ENCODE results near the gene FAF2. TPM values are rescaled to one million over a fixed set of nuclear protein-coding genes. Genes with fewer than 3 reads are reported as not detected.
"Not testable (repeated sequence)": the region's sequence is repeated elsewhere in the genome, so short reads cannot be mapped to it uniquely, and the experiment has no call there.

Gene FAF2
- total RNA-seq, 4 donors from 2014 or later, result 12.3 to 47.8 (median 32.5) TPM

DNA sequence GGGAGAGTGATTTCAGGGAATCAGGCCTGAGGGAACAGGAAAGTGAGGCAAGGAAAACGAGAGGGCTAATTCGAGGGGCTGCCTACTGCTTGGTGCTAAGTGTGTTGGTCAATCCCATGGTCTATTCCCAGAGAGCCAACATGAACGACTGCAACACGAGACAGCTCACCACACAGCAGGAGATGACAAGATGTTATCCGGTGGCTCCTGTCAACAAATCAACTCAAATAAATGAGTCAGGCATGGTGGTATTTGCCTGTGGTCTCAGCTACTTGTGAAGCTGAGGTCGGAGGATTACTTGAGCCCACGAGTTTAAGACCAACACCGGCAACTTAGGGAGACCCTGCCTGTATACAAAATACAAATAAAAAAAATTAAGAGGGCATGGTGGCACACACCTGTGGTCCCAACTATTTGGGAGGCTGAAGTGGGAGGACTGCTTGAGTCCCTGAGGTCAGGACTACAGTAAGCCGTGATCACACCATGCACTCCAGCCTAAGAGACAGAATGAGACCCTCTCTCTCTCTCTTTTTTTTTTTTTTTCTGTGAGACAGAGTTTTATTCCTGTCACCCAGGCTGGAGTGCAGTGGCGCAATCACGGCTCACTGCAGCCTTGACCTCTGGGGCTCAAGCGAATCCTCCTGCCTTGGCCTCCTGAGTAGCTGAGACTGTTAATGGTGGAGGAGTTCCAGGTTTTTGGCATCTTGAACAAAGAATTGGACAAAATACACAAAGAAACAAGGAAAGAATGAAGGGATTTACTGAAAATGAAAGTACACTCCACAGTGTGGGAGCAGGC lies 9.0 kb upstream of the FAF2 start:
- TF ChIP-seq, protein P1, sequence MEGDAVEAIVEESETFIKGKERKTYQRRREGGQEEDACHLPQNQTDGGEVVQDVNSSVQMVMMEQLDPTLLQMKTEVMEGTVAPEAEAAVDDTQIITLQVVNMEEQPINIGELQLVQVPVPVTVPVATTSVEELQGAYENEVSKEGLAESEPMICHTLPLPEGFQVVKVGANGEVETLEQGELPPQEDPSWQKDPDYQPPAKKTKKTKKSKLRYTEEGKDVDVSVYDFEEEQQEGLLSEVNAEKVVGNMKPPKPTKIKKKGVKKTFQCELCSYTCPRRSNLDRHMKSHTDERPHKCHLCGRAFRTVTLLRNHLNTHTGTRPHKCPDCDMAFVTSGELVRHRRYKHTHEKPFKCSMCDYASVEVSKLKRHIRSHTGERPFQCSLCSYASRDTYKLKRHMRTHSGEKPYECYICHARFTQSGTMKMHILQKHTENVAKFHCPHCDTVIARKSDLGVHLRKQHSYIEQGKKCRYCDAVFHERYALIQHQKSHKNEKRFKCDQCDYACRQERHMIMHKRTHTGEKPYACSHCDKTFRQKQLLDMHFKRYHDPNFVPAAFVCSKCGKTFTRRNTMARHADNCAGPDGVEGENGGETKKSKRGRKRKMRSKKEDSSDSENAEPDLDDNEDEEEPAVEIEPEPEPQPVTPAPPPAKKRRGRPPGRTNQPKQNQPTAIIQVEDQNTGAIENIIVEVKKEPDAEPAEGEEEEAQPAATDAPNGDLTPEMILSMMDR (IDR thresholded peaks at IDR 0.05), result no peak
- no peak for TF ChIP-seq POLR2A (IDR thresholded peaks at IDR 0.05)
- no peaks in the 10 kb centered on the region for H3K9me3 ChIP-seq
- intact Hi-C loops (cut with DNase I; ENCODE audit: low total_unique reads), result no loop called here
- no peak for DNase-seq
- H3K4me3 ChIP-seq, result no peak overlapping the region
- H3K4me1 ChIP-seq, result no peaks in the 10 kb centered on the region
- H3K27me3 ChIP-seq, result no peaks in the 10 kb centered on the region
- no peaks in the 10 kb centered on the region for H3K36me3 ChIP-seq
- no peak overlapping the region for H3K27ac ChIP-seq

DNA sequence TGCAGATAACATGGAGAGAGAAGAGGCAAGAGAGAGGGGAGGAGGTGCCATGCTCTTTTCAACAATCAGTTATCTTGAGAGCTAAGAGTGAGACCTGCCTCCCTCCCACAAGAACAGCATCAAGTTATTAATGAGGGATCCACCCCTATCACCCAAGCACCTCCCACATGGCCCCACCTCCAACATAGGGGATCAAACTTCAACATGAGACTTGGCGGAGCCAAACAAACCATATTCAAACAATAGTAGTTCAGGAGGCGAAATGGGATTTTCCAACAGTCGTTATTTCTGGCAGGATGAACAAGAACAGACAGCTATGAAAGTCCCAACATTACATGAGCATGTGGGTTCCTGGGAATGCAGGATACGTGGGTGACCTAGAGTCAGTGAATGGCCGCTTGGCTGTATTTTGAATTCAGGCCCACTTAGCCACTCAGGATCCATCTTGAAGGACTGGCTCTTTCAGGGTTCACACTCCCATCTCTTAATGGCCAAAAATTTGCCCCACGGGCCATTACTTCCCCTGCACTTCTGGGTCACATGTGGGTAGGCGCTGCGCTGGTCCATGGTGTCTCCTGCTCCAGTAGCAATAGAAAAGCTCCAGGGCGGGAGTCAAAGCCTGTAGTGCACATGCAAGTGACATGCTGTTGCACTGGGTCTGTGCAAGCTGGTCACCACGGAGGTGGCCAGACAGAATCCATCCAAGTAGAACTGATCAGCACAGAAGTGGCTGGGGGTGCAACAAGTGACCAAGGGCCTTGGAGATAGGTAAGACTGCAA lies 7.1 kb upstream of the FAF2 start:
- no peak overlapping the region for H3K27ac ChIP-seq
- H3K4me3 ChIP-seq, result no peak overlapping the region
- no peak for TF ChIP-seq POLR2A (IDR thresholded peaks at IDR 0.05)
- TF ChIP-seq, protein P1 (IDR thresholded peaks at IDR 0.05), result no peak
- H3K4me1 ChIP-seq, result no peaks in the 10 kb centered on the region
- H3K9me3 ChIP-seq, result no peaks in the 10 kb centered on the region
- H3K27me3 ChIP-seq, result no peaks in the 10 kb centered on the region
- no peak for DNase-seq
- intact Hi-C loops (cut with DNase I; ENCODE audit: low total_unique reads), result no loop called here
- no peaks in the 10 kb centered on the region for H3K36me3 ChIP-seq

DNA sequence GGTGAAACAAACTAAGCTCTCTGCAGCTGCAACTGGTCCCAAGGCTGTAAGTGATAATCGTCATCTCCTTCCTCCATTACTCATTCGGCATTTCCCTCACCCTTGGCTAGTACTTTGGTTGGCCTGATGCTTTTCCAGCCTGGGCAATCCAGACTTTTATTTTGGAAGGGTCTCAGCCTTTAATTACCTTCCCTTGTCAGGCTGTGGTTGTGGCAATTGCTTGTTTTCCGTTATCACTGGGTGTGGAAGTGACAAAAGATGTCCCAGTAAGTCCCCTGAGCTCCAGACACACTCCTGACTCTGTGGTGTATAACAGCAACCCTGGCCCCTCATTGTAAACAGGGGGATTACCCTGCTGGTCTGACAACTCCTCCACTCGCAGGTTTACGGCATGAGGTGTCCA lies 6.3 kb upstream of the FAF2 start:
- DNase-seq, result no peak
- Histone ChIP-seq H3K4me1 (peaks cover 0 to 4% of the 10 kb centered on the region in 2 donors), H3K4me3 (no peak overlapping the region), H3K36me3 (no peaks in the 10 kb centered on the region), H3K9me3 (no peaks in the 10 kb centered on the region), H3K27ac (no peak overlapping the region), H3K27me3 (no peaks in the 10 kb centered on the region)
- intact Hi-C loops (cut with DNase I; ENCODE audit: low total_unique reads), result no loop called here
- TF ChIP-seq, protein P1 (IDR thresholded peaks at IDR 0.05), result no peak
- no peak for TF ChIP-seq POLR2A (IDR thresholded peaks at IDR 0.05)

DNA sequence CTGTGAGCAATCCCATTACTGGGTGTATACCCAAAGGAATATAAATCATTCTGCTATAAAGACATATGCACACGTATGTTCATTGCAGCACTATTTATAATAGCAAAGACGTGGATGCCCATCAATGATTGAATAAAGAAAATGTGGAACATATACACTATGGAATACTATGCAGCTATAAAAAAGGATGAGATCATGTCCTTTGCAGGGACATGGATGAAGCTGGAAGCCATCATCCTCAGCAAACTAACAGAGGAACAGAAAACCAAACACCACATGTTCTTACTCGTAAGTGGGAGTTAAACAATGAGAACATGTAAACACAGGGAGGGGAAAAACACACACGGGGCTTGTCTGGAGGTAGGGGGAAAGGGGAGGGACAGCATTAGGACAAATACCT lies 5.3 kb upstream of the FAF2 start:
- DNase-seq; H3K36me3 ChIP-seq; intact Hi-C loops (cut with DNase I; ENCODE audit: low total_unique reads); H3K4me1 ChIP-seq; H3K27me3 ChIP-seq; H3K9me3 ChIP-seq; H3K27ac ChIP-seq; H3K4me3 ChIP-seq: not testable (repeated sequence)

DNA sequence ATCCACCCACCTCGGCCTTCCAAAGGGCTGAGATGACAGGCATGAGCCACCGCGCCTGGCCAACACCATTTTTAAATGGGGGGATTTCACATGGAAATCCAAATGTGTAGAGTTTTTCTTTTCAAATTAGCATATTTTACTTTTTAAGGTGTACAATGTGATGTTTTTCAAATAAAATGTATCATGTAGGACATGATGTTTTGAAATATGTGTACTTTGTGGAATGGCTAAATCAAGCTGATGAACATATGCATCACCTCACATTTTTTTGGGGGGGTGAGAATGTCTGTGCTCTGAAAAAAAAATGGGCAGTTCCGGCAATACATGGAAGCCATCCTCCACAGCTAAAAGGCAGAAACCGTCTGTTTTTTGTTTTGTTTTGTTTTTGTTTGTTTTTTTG lies 3.4 kb upstream of the FAF2 start:
- peaks cover 4 to 14% of the 10 kb centered on the region in 2 donors for H3K4me1 ChIP-seq
- no peak for DNase-seq
- no peaks in the 10 kb centered on the region for H3K27me3 ChIP-seq
- H3K4me3 ChIP-seq, result no peak overlapping the region
- TF ChIP-seq, protein P1 (IDR thresholded peaks at IDR 0.05), result no peak
- TF ChIP-seq POLR2A (IDR thresholded peaks at IDR 0.05), result no peak
- H3K9me3 ChIP-seq, result no peaks in the 10 kb centered on the region
- intact Hi-C loops (cut with DNase I; ENCODE audit: low total_unique reads), result loop anchor here (5.0 kb wide), 1 partner anchor 88 kb away; no protein-coding TSS in a partner anchor
- H3K27ac ChIP-seq, result no peak overlapping the region
- no peaks in the 10 kb centered on the region for H3K36me3 ChIP-seq
